ENCODE measurements around the gene C1orf94. TPM values are rescaled to one million over a fixed set of nuclear protein-coding genes. Genes with fewer than 3 reads are reported as not detected.

The C1orf94 gene
- total and polyA plus RNA-seq, 2 of the 8 experiments (the other 6 are each of a cell fraction or from before 2014, with no cell fraction given): 5.8 to 12.5 TPM

- TF ChIP-seq CHD7 (IDR thresholded peaks at IDR 0.05; ENCODE audit: insufficient replicate concordance, low read length) (no peak), CTBP2 (IDR thresholded peaks at IDR 0.05; ENCODE audit: borderline replicate concordance, insufficient read depth, insufficient read length, low read length) (no peak), HDAC6 (IDR thresholded peaks at IDR 0.05; ENCODE audit: low read depth, low read length) (no peak), SP2 (IDR thresholded peaks at IDR 0.05; ENCODE audit: low read length) (no peak), CEBPB (IDR thresholded peaks at IDR 0.05; ENCODE audit: low read depth, low read length) (no peak), KDM1A (IDR thresholded peaks at IDR 0.05; ENCODE audit: borderline replicate concordance, low read length) (no peak), EGR1 (IDR thresholded peaks at IDR 0.05; ENCODE audit: borderline replicate concordance, low read depth, low read length) (no peak), SIX5 (IDR thresholded peaks at IDR 0.05; ENCODE audit: low read depth, low read length) (no peak), EP300 (IDR thresholded peaks at IDR 0.05; ENCODE audit: borderline replicate concordance in 1 of 2, low read depth in 2 of 2, low read length in 2 of 2) (no peak), KDM5A (IDR thresholded peaks at IDR 0.05; ENCODE audit: low read length) (no peak), POLR2AphosphoS5 (IDR thresholded peaks at IDR 0.05; ENCODE audit: low read depth, low read length) (no peak), BACH1 (IDR thresholded peaks at IDR 0.05; ENCODE audit: low read length) (no peak), PHF8 (conservative IDR thresholded peaks at IDR 0.05; ENCODE audit: low read depth, low read length) (no peak)
Observed at GRCh38 chr1:34153246-34153645, 23.5 kb upstream of the C1orf94 start (continued).

All from H1 (cell line).